Measurements from ENCODE around the gene S1PR3.

S1PR3 gene

DNA sequence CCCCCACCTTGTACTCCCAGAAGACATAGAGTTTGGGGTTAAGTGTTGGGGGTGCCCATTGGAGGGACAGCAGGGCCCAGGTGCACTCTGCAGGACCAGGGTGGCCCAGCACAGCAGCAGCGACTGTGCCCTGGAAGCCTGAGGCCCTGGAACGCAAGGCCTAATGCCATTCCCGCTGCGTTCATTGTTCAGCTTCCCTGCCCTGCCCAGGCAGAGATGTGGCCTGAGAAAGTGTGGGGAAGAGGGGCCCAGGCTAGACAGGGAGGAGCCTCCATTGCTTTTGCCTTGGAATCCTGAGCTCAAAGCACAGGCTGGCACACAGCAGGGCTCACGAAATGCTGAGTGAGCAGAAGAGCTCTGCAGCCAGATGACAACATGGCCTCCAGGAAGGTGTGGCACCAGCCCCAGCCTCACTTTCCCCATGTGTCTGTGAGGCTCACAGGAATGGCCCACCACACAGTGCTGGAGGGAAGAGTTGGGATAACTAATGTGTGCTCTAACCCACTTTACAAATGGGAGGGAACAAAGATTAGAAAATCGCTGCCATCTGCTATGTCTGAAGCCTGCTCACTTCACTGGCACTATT, 19.4 kb downstream of the S1PR3 start:
- no peak for DNase-seq

- DNase-seq: no peak
Observed at GRCh38 chr9:89011683-89012082, 20.4 kb downstream of the S1PR3 start.

- DNase-seq: no peak
Observed at GRCh38 chr9:89012294-89013042, 21.2 kb downstream of the S1PR3 start.

DNA sequence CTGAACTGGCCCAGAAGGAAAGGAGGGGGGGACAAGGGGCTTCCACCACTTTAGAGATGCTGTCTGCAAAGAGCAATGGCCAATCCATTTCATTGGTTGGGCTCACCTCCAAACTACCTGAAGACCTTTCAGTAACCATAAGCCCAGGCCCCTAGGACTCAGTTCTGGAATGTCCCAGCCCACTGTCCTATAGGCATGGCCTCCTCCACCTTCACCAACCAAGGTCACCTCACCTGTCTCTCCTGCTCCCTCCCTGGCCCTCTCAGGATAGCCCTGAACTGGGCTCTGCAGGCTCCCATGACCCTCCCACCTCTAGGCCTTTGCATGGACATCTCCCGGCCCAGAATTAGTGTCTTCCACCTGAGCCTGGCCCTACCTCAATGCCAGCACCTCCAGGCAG, 22.4 kb downstream of the S1PR3 start:
- no peak for DNase-seq

DNA sequence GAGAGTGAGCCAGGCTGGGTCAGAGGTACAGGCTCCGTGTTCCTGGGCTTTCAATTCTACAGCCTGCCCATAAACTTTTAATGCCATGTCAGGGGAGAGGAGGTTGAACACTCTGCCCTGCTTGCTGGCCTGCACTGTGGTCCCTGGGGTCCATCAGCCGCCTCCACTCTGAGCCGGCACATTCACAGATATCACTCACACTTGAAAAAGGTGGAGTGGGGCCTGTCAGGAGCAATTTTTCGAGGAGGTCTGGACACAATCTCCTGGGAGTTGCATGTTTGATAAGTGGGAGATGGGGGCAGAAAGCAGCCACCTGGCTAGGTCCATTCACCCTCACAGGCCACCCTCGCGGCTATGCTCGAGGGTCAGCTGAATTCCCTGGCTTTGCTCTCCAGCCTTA, 22.9 kb downstream of the S1PR3 start:
- DNase-seq: no peak

DNA sequence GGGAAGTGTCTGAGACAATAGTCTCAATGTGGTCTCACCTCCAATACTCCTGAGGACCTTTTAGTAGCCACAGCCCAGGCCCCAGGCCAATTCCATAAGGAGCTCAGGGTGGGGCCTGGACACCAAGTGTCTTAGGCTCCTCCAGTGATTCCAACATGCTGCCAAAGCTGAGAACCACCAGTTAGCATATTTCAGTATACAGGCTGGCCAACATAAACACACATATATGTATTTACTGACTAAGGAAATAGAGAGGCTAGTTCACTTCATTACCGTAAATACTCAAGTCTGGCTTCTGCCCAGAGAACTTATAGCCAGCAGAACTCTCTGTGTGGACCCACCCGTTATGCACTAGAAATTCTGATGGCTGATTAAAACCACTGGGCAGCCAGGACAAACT, 24.1 kb downstream of the S1PR3 start:
- no peak for DNase-seq

DNA sequence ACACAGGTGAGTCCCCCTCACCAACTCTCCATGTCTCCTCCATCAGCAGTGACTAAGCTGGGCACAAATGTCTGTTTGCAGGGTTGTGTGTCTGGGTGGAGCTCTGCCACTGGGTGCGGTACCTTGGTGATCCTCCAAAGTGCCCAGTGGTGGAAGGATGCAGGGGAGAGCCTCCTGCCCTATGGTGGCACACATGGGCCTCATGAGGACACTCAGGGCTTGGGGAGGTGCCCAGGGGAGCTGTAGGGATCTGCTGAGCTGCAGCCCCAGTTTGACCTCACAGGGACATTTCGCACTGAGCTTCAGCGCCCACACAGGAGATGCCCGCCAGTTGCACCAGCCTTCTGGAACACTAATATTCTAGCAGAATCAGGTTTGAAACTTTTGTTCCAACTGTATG, 29.5 kb downstream of the S1PR3 start:
- DNase-seq: no peak

GRCh38 chr9:89021154-89021803, 30.0 kb downstream of the S1PR3 start:
- no peak for DNase-seq

GRCh38 chr9:89022001-89022759, 30.9 kb downstream of the S1PR3 start:
- DNase-seq: no peak

DNA sequence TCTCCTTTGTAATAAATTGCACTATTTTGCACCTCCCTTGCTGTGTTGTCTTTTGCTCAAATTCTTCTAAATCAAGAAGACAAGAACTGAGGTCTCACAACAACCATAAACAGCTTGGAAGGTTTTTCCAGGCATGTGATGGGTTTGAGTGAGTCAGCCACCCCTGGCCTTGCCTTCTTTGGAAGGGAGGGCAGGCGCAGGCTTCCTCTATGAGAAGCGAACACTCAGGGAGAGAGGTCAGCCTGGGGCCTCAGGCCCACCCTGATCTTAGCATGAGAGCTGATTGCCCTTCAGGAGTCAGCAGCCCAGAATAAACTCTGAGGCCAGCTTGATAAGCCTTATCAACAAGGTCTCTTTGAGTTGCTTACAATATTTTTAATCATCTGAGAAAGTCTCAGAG, 31.6 kb downstream of the S1PR3 start:
- no peak for DNase-seq

DNA sequence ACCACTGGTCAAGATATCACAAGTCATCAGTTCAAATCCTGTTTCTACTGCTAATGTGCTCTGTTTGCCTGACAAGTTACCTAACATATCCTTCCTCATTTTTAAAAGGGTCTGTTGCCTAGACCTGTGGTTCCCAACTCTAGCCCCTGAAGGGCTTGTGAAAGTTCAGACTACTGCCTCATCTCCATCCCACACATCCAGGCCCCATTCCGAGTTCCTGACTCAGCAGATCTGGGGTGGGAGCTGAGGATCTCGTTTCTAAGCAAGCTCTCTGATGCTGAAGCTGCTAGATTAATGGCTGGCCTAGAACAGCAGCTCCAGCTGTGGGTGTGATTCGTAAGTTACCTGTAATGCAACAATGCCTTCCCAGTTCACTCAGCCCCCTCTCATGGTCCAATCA, 32.5 kb downstream of the S1PR3 start:
- DNase-seq: no peak

DNA sequence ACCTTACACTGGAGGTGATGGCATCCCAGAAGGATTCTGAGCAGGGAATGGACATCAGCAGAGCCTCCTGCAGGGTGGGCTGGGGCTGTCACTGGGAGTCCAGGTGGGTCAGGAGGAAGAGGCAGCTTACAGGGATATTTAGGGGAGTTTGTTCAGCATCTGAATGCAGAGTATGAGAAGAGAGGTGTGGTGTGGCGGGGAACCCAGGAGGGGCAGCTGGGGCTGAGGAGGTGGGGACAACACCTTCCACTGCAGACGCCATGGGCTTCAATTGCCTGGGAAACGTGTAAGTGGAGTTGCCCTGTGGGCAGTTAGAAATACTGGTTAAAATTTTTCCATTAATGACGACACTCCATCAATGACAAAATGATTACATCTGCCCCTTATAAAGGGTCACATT, 33.5 kb downstream of the S1PR3 start:
- DNase-seq: no peak

DNA sequence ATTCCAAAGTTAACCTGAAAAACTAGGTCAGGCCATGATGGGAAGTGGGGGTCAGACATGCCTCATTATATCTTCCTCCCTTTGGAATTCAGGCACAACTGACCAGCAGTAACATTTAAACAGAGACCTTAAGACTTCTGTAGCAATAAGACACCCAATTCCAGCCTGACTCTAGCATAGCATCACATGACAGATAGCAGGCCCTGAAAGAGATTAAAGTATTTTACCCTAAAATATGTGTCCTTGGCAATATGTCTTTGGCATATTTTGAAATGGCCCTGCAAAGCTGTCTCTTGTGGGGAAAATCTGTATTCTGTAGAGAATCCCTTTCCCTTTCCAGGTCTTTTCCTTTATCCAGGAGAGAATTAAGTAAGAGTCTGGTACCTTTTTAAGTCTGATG, 34.3 kb downstream of the S1PR3 start:
- DNase-seq: no peak

- DNase-seq: no peak
Observed at GRCh38 chr9:89026876-89027275, 35.6 kb downstream of the S1PR3 start.

DNA sequence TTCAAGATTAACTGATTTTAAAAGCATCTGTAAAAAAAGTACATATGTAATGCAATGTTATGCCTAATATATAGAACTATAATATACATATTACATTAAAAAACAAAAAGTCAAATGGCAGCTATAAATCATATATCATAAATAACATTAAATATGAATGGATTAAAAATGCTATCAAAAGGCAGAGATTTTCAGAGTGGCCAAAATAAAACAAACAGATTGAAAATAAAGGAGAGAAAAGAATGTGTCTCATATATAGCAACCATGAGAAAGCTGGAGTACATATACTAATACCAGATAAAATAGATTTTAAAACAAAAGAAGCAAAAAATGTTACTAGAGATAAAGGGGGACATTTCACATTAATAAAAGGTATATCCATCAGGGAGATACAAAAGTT, 38.5 kb downstream of the S1PR3 start:
- DNase-seq: no peak

DNA sequence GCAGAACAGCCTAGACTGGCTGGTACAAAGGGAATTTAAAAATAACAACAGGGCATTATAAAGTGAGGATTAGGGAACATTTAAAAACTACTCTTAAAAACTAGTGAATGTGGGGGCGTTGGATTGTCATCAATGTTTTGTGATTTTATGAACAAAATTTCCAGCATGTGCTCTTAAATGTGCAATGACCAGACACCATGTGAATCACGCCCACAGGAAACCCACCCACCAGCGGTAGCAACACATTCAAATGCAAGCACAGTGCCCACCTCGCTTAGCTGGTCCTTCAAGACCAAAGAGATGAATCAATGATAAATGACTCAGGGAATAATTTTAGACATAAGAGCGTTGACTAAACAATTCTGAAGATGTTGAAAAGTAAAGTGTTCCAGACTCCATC, 40.9 kb downstream of the S1PR3 start:
- no peak for DNase-seq

GRCh38 chr9:89032661-89033060, 41.4 kb downstream of the S1PR3 start:
- no peak for DNase-seq

GRCh38 chr9:89036383-89036782, 45.1 kb downstream of the S1PR3 start:
- no peak for DNase-seq

DNA sequence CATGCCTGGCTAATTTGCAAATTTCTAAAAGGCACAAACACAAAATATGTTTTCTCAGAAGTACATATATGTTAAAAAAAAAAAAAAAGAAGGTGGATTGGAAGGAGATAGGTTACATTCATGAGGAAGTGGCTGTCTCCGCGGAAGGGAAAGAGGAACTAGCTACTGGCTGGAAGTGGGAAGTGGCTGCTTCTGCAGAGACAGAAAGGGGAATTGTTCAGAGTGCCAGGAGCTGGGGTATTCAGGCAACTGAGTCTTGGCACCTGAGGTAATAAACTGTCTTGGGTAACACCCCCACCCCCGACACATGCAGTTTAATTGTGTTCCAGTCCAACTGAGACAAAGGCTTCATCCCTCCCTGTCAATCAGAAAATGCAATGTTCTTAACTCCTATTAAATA, 45.6 kb downstream of the S1PR3 start:
- no peak for DNase-seq

DNA sequence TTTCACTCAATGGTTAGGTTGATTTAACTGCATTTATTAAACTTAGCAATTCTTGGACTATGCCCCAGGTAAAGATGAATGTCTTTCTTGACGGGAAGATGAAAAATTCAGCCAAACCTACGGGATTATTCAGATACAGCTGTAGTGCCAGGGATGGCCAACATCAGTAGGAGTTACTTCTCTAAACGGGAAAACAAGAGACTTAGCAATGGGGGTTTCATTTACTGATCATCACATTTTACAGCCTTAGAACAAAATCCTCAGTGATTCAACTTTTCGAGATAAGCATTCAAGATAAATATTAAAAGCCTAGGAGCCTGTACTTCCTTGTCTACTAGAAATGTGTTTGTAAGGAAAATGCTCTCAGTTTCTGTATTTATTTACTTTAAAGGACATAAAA, 46.1 kb downstream of the S1PR3 start:
- no peak for DNase-seq

DNA sequence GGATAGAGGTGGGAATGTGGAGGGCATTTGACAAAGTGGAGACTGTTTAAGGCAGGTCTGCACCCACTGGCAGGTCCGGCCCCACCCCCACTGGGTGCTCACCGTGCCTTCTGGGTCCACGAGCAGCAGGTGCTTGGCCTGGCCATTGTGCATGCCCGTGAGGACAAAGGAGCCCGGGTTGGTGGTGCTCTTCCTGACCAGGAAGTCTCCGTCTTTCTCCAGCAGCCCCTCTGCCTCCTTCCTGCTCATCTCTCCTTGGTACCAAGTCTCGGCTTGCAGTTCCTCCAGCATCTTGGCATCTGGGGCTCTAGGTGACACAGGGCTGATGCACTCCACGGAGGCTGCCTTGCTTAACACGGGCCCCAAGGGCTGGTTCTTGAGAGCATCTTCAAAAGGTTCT, 46.6 kb downstream of the S1PR3 start:
- no peak for DNase-seq

DNA sequence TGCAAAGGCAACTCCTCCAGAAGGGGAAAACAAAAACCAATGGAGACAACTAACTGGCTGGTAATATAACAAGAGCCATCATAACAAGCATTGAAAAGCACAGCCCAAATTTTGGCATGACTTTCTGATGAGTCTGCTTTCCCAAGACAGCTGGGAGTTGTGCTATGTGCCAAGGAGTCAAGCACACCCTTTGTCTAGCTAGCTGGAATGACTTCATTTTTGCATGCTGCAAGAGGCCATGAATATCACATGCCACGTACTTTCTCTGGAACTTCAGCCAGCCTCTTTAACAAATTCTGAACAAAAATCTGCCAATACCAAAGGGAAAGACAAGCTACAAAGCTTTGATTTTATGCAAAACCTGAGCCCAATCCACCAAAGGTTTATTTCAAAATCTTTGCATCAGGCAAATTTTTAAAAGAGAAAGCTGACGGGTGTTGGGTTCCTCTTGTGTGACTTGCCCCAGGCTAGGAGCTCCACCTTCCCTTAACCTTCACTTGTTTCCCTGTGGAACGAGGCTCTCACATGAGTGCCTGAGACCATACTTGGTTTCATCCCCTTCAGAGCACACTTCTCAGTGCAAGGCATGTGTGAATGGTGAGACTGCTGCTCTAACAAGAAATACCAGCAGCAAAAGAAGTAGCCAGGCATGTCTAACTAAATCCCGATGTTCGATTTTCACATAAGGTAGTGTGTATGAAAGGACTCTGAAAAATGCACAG, 47.3 kb downstream of the S1PR3 start:
- DNase-seq: no peak

DNA sequence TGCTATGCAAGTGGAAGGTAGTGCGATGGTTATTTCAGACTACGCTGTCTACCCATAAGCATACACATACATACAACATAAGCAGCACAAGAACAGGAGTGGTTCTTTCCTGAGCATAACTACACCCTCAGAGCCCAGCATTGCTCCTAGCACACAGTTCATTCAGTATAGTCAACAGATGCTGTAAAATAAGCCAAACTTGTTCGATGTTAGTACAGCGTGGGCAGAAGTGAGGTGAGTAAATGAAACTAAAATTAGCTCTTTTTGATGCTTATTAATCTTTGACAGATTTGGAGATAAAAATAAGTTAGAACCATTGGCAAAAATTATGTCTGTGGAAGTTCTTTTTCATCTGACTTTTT, 47.8 kb downstream of the S1PR3 start:
- DNase-seq: no peak

Data from SHP77 treated with DMSO at 0.1 percent for 48 hours (cell line).